GM21723 (cell line): ENCODE measurements around the gene COPE.

Experiments used
- ATAC-seq: cut with Tn5 transposase; IDR thresholded peaks from one replicate; pipeline ENCODE4 v1.9.1; 2021; ENCODE audit warnings: mild to moderate bottlenecking, moderate library complexity; ENCODE audit not compliant: unreplicated experiment

Gene COPE

DNA sequence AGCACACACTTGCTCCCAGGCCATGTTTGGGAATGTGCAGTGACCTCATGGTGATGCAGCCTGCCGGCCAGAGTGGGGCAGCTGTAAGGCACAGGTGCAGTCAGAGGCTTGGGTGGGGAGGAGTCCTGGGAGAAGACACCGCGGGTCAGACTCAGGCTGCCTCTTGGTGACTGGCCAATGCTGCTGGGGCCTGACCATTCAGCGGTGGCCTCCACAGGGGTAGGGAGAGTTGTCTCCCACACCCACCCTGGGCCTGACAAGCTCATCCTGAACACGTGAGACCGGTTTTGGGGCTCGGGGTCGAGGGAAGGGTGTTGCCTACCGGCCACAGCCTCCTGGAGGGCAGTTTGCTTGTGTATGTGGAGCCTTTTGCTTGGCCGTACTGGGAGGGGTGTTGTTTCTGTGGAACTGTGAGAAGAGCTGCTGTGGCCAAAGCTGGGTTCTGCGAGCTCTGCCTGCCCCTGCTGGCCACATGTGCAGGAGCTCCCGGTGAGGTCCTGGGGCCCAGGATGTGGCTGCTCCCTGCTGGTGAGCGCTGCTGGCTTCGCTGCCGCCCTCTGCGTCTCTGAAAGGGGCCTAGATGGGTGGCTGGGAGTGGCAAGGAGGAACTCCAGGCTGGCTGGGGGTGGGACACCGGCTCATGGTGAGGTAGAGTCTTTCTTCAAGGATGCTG is 65.3 kb downstream of the COPE start:
- no peak for ATAC-seq

GRCh38 chr19:18852648-18853047 is 66.5 kb downstream of the COPE start:
- no peak for ATAC-seq

GRCh38 chr19:18851673-18852325 is 67.4 kb downstream of the COPE start:
- no peak for ATAC-seq

DNA sequence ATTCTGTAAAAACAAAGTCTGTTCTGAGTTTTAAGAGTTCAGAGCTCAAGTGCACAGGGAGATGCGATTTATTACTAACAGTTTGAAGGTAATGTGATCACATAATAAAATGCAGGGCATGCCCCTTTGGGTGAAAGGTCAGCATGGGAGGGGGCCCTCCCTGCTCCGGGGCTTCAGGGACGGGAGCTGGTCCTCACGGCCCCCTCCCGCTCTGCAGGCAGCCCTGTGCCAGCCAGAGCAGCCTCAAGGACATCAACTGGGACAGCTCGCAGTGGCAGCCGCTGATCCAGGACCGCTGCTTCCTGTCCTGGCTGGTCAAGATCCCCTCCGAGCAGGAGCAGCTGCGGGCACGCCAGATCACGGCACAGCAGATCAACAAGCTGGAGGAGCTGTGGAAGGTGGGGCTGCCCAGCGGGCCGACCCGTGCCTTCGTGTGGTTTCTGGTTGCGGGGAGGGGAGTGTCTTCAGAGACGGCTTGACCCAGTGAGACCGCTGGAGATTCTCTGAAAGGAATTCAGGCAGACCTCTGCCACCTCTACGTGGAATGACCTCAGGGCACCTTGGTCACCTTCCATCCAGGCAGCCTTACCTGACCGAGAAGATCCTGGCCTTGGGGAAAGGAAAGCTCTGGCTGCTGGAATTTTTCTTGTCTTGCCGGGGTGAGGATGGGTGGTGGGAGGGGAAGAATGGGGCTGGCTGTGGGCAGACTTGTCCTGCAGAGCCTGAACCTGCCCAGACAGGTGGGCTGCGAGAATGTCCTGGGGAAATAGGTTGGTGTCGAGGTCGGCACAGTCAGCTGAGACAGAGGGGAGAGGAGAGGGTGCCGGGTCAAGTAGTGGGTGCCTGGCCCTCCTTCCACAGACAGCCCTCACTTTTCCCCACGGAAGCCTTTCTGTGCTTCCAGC is 68.5 kb downstream of the COPE start:
- ATAC-seq = no peak

GRCh38 chr19:18849838-18850400 is 69.3 kb downstream of the COPE start:
- no peak for ATAC-seq
